ENCODE measurements around the gene GPX1.
A peak's percentile ranks its signal among the peaks of the same experiment; 100 is the strongest.
"Not testable (repeated sequence)": the region's sequence is repeated elsewhere in the genome, so short reads cannot be mapped to it uniquely, and the experiment has no call there.

GPX1 gene

DNA sequence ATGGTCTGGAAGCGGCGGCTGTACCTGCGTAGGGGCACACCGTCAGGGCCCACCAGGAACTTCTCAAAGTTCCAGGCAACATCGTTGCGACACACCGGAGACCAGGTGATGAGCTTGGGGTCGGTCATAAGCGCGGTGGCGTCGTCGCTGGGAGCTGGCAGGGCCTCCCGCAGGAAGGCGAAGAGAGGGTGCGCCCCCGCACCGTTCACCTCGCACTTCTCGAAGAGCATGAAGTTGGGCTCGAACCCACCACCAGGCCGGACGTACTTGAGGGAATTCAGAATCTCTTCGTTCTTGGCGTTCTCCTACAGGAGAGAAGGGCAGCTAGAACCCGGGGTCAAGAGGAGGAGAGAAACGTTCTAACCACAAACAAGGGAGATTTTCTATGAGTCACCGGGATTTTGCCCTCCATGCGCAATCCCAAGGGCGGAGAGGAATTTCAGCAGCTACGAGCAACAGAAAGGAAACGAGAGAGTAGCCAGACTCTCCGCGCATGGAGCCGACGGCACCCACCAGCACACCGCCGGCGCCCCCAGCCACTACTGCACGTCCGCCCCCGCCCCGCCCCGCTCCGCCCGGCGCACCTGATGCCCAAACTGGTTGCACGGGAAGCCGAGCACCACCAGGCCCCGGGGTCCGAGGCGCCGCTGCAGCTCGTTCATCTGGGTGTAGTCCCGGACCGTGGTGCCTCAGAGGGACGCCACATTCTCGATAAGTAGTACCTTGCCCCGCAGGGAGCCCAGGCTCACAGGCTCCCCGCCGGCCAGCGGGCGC lies 523 bp downstream of the GPX1 start:
- peak; percentile 53 for DNase-seq

DNA sequence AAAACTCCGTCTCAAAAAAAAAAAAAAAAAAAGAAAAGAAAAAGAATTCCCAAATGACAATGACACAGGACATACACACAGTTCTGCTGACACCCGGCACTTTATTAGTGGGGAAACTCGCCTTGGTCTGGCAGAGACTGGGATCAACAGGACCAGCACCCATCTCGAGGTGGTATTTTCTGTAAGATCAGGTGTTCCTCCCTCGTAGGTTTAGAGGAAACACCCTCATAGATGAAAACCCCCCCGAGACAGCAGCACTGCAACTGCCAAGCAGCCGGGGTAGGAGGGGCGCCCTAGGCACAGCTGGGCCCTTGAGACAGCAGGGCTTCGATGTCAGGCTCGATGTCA lies 1.1 kb downstream of the GPX1 start:
- not testable (repeated sequence) for DNase-seq

GRCh38 chr3:49352890-49353421 lies 5.2 kb downstream of the GPX1 start:
- DNase-seq = no peak

- DNase-seq = no peak
These were observed 5.9 kb downstream of the GPX1 start for GRCh38 chr3:49352281-49352680.

DNA sequence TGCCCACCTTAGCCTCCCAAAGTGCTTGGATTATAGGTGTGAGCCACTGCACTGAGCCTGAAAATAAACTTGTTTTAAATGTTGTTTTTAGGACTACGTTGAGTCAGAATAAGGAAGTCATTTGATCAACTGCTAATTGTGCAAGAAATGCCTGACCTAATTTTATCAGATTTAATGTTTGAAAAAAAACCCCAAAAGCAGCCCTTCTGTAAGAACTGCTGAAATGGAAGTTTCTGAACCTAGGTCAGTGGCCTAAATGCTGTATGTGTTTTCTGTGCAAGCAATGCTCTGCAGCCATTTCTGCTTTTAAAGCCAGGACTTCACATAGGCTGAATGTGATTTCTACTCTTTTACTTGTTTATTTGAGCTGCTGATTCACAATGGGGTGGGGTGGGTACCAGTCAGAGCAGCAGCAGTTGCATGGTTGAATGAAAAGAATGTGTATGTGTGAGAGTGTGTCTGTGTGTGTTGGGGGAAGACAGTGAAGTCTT lies 6.6 kb downstream of the GPX1 start:
- DNase-seq = no peak

GRCh38 chr3:49349348-49350114 lies 8.6 kb downstream of the GPX1 start:
- no peak for DNase-seq

GRCh38 chr3:49348361-49348760 lies 9.8 kb downstream of the GPX1 start:
- not testable (repeated sequence) for DNase-seq

DNA sequence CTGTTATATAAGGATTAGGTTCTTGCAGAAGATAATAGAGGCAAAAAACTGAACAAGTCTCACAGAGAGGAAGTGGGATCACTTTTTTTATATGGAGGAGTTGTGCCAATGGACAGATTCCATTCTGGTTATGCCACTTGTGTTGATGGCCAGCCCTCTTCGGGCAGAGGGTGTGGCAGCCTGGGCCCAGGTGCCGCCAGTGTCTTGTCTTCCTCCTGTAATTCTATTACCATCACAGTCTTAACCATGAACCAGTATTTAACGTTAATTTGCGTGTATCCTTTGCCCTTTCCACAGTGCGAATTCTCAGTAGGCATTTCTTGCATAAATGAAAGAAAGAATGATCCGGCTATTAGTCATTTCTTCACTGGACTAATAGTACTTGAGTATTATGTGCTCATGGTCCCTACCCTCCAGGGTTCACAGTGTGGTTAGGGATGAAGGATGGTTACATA lies 11.3 kb downstream of the GPX1 start:
- DNase-seq = no peak

DNA sequence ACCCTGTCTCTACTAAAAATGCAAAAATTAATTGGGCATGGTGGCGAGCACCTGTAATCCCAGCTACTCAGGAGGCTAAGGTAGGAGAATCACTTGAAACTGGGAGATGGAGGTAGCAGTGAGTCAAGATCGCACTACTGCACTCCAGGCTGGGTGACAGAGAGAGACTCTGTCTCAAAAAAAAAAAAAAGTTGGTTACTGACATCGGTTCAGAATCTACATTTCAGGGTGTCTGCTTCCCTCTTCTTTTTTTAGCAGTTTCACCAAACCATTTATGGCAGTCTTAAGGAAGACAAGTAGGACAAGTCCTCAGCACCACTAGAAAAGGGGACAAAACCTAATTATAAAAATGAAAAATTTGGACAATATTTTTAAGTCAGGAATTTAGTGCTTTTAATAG lies 15.0 kb downstream of the GPX1 start:
- DNase-seq = no peak

DNA sequence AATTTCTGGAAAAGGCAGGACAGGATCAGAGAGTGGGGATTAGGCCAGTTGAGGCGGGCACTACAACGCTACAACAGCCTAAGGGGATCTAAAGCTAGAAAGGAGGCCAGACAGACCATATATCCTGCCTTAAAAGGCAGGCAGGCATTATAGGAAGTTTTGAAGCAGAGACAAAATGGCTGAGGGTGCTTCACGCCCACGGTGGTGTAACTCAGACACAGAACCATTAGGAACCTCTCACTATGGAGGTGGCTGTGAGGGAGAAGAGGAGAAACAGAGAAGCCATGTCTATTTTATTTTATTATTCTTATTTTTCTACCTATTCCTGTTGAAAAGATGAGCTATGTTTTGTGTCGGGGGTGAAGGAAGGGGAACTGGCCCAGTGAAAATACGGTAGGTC lies 16.2 kb downstream of the GPX1 start:
- no peak for DNase-seq

DNA sequence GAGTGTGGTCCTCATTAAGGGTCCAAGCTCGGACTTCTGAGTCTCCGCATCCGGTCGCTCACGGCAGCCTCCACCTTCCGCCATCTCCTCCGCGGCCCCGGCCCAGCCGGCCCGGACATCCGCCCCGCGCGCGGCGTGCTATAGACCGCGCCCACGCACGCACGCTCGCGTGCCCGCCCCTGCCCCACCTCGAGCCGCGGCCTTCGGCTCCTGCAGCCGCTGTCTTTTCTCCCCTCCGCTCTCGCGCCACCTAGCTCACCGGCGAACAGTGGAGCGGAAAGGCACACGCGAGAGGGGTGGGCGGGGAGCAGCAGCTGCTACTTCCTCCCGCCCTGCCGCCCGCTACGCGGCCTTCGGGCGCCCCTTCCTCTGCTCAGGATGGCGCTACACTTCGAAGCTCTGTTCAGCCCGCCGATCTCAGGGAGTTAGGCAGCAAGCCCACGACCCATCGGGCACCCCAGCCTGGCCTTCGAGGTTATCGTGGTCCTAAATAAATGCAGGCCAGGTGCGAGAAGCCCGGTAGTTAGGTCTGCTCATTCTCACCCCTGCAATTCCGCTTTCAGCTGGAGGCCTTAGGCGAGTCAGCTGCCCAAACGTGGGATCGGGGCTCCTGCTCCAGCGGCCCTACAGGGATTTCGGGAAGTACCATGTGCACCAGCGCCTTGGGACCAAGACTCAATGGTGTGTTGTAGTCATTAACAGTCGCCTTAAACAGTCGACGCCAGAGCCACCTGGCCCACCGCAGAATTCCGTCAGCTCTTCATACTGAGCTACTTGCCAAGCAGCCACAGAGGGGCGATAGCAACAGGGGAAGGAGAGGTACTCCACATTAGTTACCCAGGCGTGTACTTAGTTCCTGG lies 18.0 kb downstream of the GPX1 start, which contains the start of gene USP4:
Gene USP4, minus strand, starts transcription at position 113 of the 860 bp plus-strand sequence. Its CDS starts 29 bp downstream, at position 84.
- DNase-seq = peak; percentile 95

DNA sequence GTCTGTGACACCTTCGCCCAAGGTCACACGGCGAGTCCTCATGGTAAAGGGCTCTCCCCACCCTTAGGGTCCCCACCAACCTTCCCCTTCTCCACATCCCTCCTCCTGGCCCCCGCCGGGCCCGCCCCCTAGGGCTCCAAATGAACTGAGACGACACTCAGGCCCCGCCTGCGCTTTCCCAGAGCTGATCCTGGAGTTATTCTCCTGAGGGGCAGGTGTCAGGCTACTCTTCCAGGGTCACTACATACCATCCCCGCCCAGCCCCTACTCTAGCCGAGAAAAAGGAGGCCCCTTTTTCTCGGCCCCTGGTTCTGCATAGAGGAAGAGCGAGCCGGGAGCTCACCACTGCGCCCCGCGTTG lies 18.6 kb downstream of the GPX1 start:
- DNase-seq = no peak

DNA sequence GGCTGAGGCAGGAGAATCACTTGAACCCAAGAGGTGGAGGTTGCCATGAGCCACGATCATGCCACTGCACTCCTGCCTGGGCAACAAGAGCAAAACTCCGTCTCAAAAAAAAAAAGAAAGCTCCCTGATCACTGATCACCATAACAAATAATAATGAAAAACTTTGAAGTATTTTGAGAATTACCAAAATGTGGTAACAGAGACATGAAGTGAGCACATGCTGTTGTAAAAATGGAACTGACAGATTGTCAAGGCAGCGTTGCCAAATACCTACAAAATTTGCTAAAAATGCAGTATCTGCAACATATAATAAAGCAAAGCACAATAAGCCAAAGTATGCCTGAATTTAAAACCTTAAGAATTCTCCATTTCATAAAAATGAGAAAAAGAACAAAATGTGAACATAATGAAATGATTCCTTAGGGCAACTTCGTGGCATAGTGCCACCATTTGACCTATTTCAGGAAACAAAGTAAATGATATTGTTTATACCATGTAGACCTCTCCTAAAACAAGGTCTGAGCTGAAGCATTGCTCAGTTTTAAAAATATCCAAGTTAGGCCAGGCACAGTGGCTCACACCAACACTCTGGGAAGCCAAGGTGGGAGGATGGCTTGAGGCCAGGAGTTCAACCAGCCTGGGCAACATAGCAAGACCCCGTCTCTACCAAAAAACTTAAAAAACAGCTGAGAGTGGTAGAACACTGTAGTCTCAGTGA lies 24.1 kb downstream of the GPX1 start:
- DNase-seq = no peak

DNA sequence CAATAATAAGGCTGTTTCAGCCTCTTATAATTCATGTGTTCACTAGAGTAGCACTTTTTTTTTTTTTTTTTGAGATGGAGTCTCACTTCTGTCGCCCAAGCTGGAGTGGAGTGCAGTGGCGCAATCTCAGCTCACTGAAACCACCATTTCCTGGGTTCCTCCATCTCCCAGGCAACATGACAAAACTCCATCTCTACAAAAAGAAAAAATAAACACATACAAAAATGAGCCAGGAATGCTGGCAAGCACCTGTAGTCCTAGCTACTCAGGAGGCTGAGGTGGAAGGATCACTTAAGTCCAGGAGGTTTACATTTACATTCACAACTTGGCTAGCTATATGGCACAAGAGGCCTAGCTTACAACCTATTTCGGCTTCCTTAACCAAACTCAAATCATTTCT lies 25.1 kb downstream of the GPX1 start:
- DNase-seq = peak; percentile 27

DNA sequence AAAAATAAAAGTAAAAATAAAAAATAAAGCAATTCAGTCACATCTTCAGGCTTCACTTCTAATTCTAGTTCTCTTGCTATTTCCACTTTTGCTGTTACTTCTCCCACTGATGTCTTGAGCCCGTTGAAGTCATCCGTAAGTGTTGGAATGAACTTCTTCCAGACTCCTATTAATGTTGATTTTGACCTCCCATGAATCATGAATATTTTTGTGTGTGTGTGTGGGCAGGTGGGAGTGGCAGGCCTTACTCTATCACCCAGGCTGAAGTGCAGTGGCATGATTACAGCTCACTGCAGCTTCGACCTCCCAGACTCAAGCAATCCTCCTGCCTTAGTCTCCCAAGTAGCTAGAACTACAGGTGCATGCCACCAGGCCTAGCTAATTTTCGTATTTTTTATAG lies 29.0 kb downstream of the GPX1 start:
- no peak for DNase-seq

GRCh38 chr3:49328350-49328749 lies 29.8 kb downstream of the GPX1 start:
- not testable (repeated sequence) for DNase-seq

- no peak for DNase-seq
These were observed 30.7 kb downstream of the GPX1 start for GRCh38 chr3:49327485-49327884.

DNA sequence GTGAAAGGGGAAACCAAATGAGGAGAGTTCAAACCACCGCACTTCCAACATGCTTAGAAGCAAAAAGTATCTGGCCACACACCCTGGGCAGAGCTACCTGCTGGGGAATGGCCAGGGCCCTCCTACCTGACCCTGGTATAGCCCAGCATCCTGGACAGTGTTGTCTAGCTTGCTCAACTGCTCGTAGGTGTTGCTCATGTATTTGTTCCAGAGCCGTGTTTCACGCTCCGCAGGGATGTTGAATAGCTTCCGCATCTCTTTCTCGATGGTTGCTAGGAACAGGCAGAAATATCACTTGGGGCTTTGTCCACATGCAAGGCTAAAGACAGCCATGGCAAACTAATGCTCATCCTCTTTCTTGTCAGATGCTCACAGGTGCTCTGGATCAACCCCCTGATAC lies 33.4 kb downstream of the GPX1 start:
- no peak for DNase-seq

- DNase-seq = no peak
These were observed 41.3 kb downstream of the GPX1 start for GRCh38 chr3:49316696-49317457.

DNA sequence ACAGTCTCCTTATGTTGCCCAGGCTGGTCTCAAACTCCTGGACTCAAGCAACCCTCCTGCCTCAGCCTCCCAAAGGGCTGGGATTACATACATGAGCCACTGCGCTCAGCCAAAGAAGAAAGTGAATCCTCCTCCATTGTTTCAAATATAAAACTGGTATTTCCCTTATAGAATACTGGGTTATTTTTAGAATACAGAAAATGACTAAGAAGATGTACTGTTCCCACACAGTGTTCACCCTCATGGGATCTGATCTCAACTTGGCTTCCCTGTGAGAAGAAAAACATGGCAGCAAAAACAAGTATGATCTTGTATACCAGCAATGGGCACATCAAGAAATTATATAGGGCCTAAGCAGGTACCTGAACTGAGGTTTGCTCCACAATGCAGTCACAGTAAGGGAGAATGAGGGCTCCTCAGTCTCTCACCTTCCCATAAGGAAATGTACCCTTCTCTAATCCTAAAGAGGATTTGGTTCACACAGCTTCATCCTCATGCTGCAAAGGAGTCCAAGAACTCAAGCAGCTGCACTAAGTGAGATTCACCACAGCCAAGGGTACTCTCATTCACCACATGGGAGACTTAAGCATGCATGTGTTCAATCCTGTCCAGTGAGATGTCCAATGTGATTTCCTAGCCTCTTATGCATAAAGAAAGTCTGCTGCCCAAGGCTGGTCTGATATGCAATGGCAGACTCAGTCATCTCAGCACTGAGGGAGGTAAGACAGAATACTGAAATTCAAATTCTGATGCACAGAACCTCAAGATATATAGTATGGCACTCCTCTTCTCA lies 44.1 kb downstream of the GPX1 start:
- DNase-seq = no peak

- DNase-seq = no peak
These were observed 46.9 kb downstream of the GPX1 start for GRCh38 chr3:49311283-49311682.
